Stimulated activated CD8-positive, alpha-beta memory T cell treated with anti-CD3 and anti-CD28 coated beads, Interleukin-12 subunit alpha, Interleukin-12 subunit beta, amount 100 ng/mL, for 1 hour (primary cell): ENCODE data around the gene ARPP21.

Source experiments
- DNase-seq: peaks from one replicate; pipeline ENCODE4 v3.0.0-alpha.2; 2020; ENCODE audit warnings: low read depth

ARPP21 gene

GRCh38 chr3:35677797-35678196, 38.5 kb downstream of the ARPP21 start:
- no peak for DNase-seq

- DNase-seq = no peak
Measured at GRCh38 chr3:35678643-35679161, 39.4 kb downstream of the ARPP21 start.

- no peak for DNase-seq
Measured at GRCh38 chr3:35679409-35680080, 40.2 kb downstream of the ARPP21 start.

GRCh38 chr3:35680866-35681650, 41.7 kb downstream of the ARPP21 start:
- DNase-seq = no peak

- DNase-seq = no peak
Measured at GRCh38 chr3:35685153-35685552, 45.8 kb downstream of the ARPP21 start.

- DNase-seq = no peak
Measured at GRCh38 chr3:35688826-35689225, 49.5 kb downstream of the ARPP21 start.

GRCh38 chr3:35690271-35690670, 50.9 kb downstream of the ARPP21 start:
- DNase-seq = no peak

GRCh38 chr3:35705904-35706303, 66.6 kb downstream of the ARPP21 start:
- DNase-seq = no peak

- DNase-seq = no peak
Measured at GRCh38 chr3:35707904-35708303, 68.6 kb downstream of the ARPP21 start.

- DNase-seq = no peak
Measured at GRCh38 chr3:35708394-35709271, 69.3 kb downstream of the ARPP21 start.

- DNase-seq = no peak
Measured at GRCh38 chr3:35709691-35710090, 70.4 kb downstream of the ARPP21 start.

- DNase-seq = no peak
Measured at GRCh38 chr3:35710554-35710953, 71.2 kb downstream of the ARPP21 start.

- DNase-seq = no peak
Measured at GRCh38 chr3:35718921-35719320, 79.6 kb downstream of the ARPP21 start.

GRCh38 chr3:35721628-35722027, 82.3 kb downstream of the ARPP21 start:
- DNase-seq = no peak

GRCh38 chr3:35722902-35723301, 83.6 kb downstream of the ARPP21 start:
- DNase-seq = no peak

- DNase-seq = no peak
Measured at GRCh38 chr3:35723480-35724097, 84.3 kb downstream of the ARPP21 start.

- no peak for DNase-seq
Measured at GRCh38 chr3:35724106-35724505, 84.8 kb downstream of the ARPP21 start.

GRCh38 chr3:35727179-35727578, 87.9 kb downstream of the ARPP21 start:
- no peak for DNase-seq

GRCh38 chr3:35733341-35733740, 94.0 kb downstream of the ARPP21 start:
- no peak for DNase-seq

GRCh38 chr3:35733864-35734263, 94.5 kb downstream of the ARPP21 start:
- DNase-seq = no peak

- DNase-seq = no peak
Measured at GRCh38 chr3:35737080-35737479, 97.8 kb downstream of the ARPP21 start.

GRCh38 chr3:35737527-35737926, 98.2 kb downstream of the ARPP21 start:
- no peak for DNase-seq
